GM21515 (cell line): ENCODE measurements around the gene PHACTR1.

ENCODE experiments used
- ATAC-seq: cut with Tn5 transposase; IDR thresholded peaks from one replicate; pipeline ENCODE4 v1.9.1; 2021; ENCODE audit not compliant: unreplicated experiment

PHACTR1 gene

GRCh38 chr6:12892151-12892550, 175.6 kb downstream of the PHACTR1 start:
- ATAC-seq = no peak

- no peak for ATAC-seq
Measured at GRCh38 chr6:12893036-12893435, 176.5 kb downstream of the PHACTR1 start.

- no peak for ATAC-seq
Measured at GRCh38 chr6:12895721-12896120, 179.2 kb downstream of the PHACTR1 start.

DNA sequence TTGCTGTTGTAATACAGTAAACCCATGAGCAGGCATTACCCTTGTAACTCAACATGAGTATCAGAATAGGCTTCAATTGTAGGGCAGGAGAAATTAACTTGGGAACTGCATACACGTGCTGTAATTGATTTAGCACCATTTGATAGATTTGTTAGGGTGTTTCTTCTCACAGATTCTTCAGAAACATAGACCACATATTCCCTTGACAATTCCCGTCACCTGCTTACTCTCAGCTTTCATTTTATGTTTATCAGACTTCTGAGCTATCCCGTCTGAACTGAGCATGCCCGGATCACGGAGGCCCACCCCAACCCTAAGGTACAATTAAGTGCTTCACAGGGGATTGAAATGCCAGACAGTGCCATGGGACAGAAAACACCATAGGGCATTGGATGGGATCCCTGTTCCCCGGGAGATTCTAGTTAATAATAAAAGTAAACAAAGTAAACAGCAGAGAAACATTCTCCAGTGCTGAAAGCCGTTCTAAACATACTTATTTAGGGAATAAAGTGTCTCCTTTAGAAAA, 179.7 kb downstream of the PHACTR1 start:
- ATAC-seq = no peak

DNA sequence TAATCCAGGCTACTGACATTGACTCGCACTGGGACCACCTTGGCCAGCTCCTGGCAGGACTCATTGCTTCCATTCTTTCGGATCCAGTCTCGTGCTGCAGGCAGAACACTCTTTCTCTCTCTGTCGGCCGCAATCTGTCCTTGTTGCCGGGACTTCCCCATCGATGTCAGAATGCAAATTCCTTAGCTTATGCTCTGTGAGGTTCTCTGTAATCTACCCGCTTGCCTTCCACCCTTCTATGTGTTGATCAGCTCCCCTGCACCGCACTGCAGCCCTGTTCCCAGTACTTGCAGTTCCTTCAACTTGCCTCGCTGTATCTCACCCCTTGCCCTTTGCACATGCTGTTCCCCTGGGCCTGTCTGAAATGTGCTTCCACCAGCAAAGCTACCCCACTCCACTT, 182.0 kb downstream of the PHACTR1 start:
- no peak for ATAC-seq

GRCh38 chr6:12899046-12899833, 182.7 kb downstream of the PHACTR1 start:
- ATAC-seq = no peak

DNA sequence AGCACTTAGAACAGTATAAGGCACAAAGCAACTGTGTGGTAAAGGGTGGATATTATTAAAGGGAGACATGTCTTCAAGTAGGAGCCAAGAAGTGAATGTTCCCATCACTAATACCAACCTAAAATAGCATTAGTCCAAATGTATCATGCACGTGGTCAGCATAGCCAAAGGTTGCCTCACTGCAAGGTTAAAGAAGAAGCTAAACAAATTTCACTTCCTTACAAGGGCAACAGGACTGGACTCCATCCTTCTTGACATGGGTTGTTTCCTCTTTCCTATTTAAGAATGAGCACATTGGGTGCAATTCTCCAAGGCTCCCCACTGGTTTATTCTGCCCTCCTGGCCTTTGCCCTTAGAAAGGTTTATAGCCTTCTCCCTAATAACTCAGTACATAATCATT, 186.7 kb downstream of the PHACTR1 start:
- ATAC-seq = no peak

DNA sequence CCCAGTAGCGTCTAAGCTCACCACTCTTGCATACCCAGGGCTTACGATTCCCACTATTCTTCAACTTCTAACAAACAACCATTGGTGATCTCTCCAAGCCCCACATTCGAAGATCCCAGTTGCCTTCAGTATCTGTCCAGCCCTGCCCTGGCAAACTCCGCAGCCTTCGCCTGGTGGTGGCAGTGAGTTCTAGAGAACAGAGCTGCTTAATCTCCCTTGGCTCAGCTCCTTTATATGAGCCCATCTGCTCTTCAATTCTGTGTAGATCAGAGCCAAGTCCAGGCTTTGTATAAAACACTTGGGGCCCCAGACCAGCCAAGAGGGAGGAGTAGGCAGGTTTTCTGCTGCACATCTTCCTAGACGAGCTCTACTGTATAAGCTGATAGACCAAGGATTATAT, 193.3 kb downstream of the PHACTR1 start:
- ATAC-seq = no peak

DNA sequence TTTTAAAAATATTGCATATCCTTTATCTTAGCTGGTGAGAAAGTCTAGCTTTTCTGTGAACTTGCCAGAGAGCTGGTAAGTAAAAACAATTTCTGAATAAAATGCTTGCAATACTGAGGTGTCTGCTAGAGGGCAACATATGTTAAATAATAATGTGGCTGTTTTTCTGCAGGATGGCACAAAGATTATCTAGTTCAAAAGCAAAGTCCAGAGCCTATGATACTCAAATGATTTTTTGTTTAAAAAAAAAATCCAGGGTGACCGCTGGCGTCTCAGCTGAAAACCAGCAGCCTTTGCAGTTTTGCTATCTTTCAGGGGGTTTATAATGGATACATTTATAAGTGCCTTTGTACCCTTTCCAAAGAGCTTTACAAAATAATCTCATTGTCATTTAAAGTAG, 194.9 kb downstream of the PHACTR1 start:
- no peak for ATAC-seq

GRCh38 chr6:12913201-12913600, 196.6 kb downstream of the PHACTR1 start:
- ATAC-seq = no peak

DNA sequence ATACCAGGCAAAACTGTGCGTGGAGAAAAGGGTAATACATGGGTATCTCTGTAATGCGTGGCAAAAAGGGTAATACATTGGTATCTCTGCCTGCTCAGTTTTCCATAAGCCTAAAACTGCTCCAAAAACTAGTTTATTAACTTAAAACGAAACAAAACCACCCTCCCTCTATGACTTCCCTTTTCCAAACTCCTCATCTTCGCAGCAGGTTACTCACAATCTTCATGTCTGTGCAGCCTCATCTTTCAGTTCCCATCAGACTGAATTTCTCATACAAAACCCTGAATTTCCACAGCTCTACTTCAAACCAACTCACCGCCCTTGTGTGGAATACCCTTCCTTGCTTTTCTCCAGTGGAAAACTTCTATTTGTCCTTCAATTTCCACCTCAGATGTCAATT, 199.4 kb downstream of the PHACTR1 start:
- no peak for ATAC-seq

- ATAC-seq = no peak
Measured at GRCh38 chr6:12916420-12917136, 200.0 kb downstream of the PHACTR1 start.

GRCh38 chr6:12921467-12921866, 204.9 kb downstream of the PHACTR1 start:
- ATAC-seq = no peak

GRCh38 chr6:12923644-12924235, 207.2 kb downstream of the PHACTR1 start:
- no peak for ATAC-seq

DNA sequence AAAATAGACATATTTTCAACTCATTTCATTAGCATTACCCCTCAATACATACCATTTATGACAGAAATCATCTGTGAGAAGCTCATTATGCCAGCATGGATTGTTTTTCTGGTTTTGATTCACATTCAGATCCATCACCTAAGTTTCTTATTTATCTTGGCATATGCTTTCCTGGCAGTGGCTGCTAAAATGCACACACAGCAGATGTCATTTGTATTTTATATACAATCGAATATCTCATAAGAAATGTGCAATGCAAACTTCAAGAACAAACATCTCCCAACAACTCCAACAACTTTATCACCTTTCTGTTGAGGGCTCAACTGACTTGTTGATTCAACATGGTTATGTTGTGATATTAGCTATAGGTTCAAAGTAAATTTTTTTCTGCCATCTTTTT, 208.3 kb downstream of the PHACTR1 start:
- ATAC-seq = no peak

- ATAC-seq = no peak
Measured at GRCh38 chr6:12927746-12928145, 211.2 kb downstream of the PHACTR1 start.

GRCh38 chr6:12929678-12930077, 213.1 kb downstream of the PHACTR1 start:
- no peak for ATAC-seq

GRCh38 chr6:12931639-12932038, 215.1 kb downstream of the PHACTR1 start:
- ATAC-seq = no peak

DNA sequence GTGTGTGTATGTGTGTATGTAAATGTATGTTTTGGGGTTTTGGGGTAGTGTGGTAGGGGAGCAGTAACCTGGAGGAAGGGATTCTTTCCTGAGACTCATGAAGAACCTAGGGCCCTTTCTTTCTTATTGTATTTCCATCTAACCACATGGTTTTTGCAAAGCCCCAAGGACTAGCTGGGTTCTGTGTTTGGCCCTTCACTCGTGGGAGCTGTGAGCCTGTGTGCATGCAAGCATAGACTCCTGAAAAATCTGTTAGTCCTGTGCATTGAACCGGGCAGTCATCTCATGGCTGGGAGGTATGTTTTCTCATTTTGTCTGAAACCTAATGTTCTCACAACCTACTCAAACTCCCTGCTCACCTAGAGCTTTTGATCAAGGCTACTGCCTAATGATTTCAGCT, 219.1 kb downstream of the PHACTR1 start:
- no peak for ATAC-seq

DNA sequence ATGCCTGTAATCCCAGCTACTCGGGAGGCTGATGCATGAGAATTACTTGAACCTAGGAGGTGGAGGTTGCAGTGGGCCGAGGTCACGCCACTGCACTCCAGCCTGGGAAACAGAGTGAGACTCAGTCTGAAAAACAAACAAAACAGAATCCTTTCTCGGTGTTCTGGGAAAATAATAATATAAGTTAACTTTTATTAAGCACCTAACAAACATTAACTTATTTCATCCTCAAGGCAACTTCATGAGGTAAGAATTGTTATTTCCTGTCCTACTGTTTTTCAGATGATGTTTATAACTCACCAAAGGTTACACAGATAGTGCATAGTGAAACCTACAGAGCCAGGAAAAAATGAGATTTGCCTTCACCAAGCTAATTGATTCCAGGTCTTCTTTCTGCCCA, 221.4 kb downstream of the PHACTR1 start:
- ATAC-seq = no peak

GRCh38 chr6:12939314-12939713, 222.7 kb downstream of the PHACTR1 start:
- no peak for ATAC-seq

- ATAC-seq = no peak
Measured at GRCh38 chr6:12941422-12941821, 224.9 kb downstream of the PHACTR1 start.
